HG02973 (cell line): ENCODE measurements around the gene PDE2A.

Experiments used
- ATAC-seq: cut with Tn5 transposase; IDR thresholded peaks from one replicate; pipeline ENCODE4 v1.9.1; 2021; ENCODE audit warnings: moderate library complexity; ENCODE audit not compliant: unreplicated experiment

The PDE2A gene

GRCh38 chr11:72595292-72595684 is 78.9 kb downstream of the PDE2A start:
- ATAC-seq, result no peak

- no peak for ATAC-seq
Measured at GRCh38 chr11:72594493-72595291, 79.5 kb downstream of the PDE2A start.

- ATAC-seq, result no peak
Measured at GRCh38 chr11:72592698-72593495, 81.3 kb downstream of the PDE2A start.

GRCh38 chr11:72591785-72592502 is 82.3 kb downstream of the PDE2A start:
- no peak for ATAC-seq

- no peak for ATAC-seq
Measured at GRCh38 chr11:72591023-72591422, 83.2 kb downstream of the PDE2A start.

GRCh38 chr11:72589802-72590761 is 84.1 kb downstream of the PDE2A start:
- no peak for ATAC-seq

- ATAC-seq, result no peak
Measured at GRCh38 chr11:72588421-72589410, 85.5 kb downstream of the PDE2A start.

- no peak for ATAC-seq
Measured at GRCh38 chr11:72587696-72588095, 86.5 kb downstream of the PDE2A start.

- no peak for ATAC-seq
Measured at GRCh38 chr11:72586321-72587090, 87.7 kb downstream of the PDE2A start.

- no peak for ATAC-seq
Measured at GRCh38 chr11:72585762-72586311, 88.4 kb downstream of the PDE2A start.

- no peak for ATAC-seq
Measured at GRCh38 chr11:72584939-72585597, 89.2 kb downstream of the PDE2A start.

GRCh38 chr11:72584293-72584938 is 89.8 kb downstream of the PDE2A start:
- ATAC-seq, result no peak

- no peak for ATAC-seq
Measured at GRCh38 chr11:72583616-72584292, 90.5 kb downstream of the PDE2A start.

- ATAC-seq, result no peak
Measured at GRCh38 chr11:72583177-72583553, 91.1 kb downstream of the PDE2A start.

GRCh38 chr11:72582206-72583176 is 91.7 kb downstream of the PDE2A start:
- no peak for ATAC-seq
